Panc1 (cell line): ENCODE data around the gene TMEM269.

Source experiments
- CTCF ChIP-seq: fragments of 450-650 bp; IDR thresholded peaks from 2 replicates; pipeline ENCODE4 v1.5.1; 2017; ENCODE audit warnings: mild to moderate bottlenecking
- POLR2AphosphoS5 ChIP-seq: IDR thresholded peaks from 2 replicates; pipeline ENCODE4 v1.6.1; 2012; ENCODE audit warnings: mild to moderate bottlenecking, low read depth, low read length, moderate library complexity
- REST ChIP-seq, 2 experiments: IDR thresholded peaks; 2 replicates each; pipeline ENCODE4 v1.6.1; 2011 to 2012; ENCODE audit warnings: low read depth in 2 of 2, control low read depth in 1 of 2, low read length in 1 of 2, mild to moderate bottlenecking in 1 of 2, moderate library complexity in 1 of 2; ENCODE audit not compliant: insufficient read depth in 1 of 2

GRCh38 chr1:42845193-42845592, 60.4 kb downstream of the TMEM269 start:
- TF ChIP-seq CTCF (no peak), POLR2AphosphoS5 (no peak), REST (IDR thresholded peaks at IDR 0.05; ENCODE audit: insufficient read depth in 1 of 2, low read depth in 2 of 2, low read length in 1 of 2) (no peak)
